Activated CD8-positive, alpha-beta memory T cell treated with anti-CD3 and anti-CD28 coated beads, Interleukin-2, amount 50 U/mL, for 24 hours (primary cell): Measurements from ENCODE around the gene INPP5J.

ENCODE experiments used
- DNase-seq: peaks from one replicate; pipeline ENCODE4 v3.0.0-alpha.2; 2020; ENCODE audit errors: extremely low read depth

The INPP5J gene

DNA sequence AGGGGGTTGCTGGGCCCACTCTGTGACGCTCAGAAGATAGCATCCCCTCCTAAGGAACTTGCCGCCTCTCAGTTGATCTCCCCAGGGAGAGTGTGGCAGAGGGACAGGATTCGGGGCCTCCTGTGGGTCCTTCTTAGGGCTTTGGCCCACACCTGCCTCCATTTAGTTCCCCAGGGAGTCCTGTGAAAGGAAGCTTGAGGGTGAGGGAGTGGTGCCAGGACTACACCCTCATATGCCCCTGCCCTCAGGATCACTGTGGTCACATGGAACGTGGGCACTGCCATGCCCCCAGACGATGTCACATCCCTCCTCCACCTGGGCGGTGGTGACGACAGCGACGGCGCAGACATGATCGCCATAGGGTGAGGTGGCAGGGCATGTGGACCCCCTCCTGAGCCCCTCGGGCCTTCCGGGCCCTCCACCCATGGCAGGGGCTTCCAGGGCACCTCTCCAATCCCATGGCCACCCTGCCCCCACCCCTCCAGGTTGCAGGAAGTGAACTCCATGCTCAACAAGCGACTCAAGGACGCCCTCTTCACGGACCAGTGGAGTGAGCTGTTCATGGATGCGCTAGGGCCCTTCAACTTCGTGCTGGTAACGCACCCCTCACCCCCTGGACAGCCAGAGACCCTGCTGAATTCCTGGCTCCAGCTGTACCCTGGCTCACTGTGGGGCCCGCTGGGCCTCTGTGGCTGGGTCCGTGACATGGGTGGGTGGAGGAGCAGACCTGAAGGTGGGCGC is 3.5 kb downstream of the INPP5J start:
- no peak for DNase-seq

DNA sequence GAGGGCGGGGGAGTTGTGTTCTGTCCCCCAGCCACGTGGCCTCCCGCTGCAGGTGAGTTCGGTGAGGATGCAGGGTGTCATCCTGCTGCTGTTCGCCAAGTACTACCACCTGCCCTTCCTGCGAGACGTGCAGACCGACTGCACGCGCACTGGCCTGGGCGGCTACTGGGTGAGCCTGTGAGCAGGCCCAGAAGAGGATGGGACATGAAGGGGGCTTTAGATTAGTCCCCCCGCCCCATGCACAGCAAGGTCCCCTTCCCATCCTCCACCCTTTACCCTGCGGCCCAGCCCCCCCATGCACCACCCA is 4.1 kb downstream of the INPP5J start:
- no peak for DNase-seq

DNA sequence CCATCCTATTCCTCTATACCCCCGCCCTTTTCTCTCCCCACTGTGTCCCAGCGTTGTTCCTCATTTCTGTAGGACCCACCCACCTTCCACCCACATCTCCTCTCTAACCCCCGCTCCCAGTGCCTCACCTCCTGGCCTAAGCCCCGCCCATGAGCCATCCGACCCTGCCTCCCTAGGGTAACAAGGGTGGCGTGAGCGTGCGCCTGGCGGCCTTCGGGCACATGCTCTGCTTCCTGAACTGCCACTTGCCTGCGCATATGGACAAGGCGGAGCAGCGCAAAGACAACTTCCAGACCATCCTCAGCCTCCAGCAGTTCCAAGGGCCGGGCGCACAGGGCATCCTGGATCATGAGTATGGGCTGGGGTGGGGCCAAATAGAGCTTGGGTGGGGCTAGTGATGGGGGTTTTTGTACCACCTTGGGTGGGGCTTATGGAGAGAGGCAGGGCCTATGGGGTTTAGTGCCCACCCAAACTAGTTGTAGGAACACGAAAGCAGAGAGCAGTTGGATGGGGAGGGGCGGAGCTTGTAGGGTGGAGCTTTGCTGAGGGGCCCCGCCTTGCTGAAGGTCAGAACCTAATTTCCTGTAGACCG is 4.5 kb downstream of the INPP5J start:
- DNase-seq, result no peak

DNA sequence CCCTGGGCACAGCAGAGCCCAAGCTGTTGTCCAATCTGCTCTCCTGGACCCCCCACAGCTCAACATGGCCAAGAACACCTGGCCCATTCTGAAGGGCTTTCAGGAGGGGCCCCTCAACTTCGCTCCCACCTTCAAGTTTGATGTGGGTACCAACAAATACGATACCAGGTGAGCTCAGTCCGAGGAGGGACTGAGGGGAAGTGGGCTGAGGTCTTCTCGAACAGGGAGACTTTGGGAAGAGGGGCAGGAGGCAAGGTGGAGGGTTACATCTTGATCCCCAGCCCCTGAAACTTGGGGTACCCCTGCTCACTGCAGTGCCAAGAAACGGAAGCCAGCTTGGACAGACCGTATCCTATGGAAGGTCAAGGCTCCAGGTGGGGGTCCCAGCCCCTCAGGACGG is 5.4 kb downstream of the INPP5J start:
- no peak for DNase-seq

DNA sequence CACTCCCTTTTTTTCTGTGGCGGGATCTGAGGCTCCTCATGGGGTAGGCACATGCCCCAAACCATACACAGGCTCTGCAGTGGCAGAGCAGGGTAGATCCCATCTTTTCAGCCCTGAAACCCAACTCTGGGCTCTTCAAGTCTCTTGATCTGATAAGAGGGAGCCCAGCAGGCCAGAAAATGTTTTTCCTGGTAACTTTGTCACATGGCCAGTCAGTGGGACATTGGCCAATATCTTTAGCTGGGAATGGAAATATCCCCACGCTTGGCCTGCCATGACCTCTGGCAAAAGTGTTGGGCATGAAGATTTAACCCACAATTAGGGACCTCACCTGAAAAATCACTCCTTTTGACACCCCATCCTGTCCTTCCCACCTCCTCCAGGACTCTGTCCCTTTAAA is 8.1 kb downstream of the INPP5J start:
- DNase-seq, result no peak

DNA sequence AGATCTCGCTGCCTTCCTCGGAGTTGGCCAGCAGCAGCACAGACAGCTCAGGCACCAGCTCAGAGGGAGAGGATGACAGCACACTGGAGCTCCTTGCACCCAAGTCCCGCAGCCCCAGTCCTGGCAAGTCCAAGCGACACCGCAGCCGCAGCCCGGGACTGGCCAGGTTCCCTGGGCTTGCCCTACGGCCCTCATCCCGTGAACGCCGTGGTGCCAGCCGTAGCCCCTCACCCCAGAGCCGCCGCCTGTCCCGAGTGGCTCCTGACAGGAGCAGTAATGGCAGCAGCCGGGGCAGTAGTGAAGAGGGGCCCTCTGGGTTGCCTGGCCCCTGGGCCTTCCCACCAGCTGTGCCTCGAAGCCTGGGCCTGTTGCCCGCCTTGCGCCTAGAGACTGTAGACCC is 11.1 kb downstream of the INPP5J start:
- DNase-seq, result no peak

DNA sequence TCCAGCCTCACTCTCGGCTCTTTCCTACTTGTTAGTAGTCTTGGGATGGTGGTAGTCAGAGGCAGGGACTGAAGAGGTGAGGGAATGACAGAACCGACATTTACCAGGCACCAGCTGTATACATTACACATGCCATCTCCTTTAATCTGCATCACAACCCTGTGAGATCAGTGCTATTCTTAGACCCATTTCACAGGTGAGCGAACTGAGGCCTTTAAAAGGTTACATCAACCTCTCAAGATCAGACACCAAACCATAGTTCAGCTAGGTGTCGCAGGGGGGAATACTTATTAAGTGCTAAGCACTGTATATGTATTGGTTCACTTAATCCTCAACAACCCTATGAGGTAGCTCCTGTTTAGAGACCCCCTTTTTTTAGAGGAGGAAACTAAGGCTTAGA is 11.9 kb downstream of the INPP5J start:
- no peak for DNase-seq

DNA sequence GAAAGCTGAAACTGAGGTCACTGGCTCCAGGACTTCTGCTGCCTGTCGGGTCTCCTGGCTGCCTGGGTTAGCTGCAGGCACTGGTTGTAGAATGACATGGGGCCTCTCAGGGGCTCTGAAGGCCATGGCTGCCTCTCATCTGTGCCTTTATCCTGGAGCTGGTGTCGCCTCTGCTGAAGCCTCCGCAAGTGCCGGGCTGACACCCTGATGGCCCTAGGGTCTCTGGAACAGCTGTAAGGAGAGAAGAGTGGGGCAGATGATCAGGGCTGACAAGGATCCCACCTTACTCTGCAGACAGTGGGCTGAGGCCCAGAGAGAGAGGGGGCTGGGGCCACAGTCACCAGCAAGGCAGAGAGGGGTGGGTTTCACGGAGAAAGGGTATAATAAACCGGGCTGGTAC is 12.9 kb downstream of the INPP5J start:
- no peak for DNase-seq

DNA sequence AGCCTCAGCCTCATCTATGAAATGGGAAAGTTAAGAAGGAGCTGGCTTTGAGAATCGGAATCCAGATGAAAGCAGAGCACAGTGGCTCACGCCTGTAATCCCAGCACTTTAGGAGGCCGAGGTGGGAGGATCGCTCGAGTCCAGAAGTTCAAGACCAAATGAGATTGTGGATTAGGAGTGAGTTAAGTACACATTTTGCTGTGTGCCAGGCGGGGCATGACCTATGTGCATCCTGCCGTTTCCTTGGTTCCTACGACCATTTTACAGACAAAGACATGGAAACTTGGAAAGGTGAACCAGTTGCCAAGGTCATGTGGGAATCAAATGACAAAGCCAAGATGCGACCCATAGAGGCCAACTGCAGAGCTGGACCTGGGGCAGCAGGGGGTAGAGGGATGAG is 13.4 kb downstream of the INPP5J start:
- DNase-seq, result no peak

DNA sequence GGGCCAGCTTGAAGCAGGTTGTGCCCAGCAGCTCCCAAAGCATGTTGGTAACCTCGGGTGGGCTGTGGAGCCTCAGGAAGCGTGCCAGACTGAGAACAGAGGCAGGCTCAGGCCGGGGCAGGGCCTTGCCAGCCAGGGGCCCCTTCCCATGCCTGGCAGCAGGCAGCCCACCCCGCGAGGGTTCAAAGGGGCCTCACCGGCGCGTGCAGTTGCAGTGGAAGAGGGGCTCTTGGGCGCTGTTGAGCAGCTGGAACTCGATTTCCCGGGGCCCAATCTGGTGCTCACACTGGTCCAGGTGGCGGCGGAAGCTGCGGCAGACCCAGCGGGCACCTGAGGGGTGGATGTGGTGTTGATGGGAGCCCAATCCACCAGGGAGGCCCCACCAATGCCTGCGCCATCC is 13.9 kb downstream of the INPP5J start:
- DNase-seq, result no peak

DNA sequence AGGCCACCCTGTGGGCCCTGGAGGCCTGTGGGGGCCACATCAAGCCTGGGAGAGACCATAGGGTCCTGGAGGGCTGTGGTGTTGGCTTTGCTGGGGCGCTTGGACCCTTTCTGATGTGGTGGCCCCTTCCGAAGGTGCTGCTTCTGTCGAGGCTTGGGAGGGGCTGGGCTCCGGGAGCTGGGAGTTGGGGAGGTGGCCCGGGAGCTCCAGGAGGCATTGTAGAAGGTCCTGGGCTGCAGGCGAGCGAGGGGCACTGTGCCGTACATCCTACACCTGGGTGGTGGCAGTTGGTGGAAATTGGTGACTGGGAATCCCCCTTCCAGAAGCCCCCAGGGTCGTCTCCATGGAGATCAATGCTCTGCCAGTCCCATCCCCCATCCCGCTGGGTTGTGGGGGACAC is 15.0 kb downstream of the INPP5J start:
- DNase-seq, result no peak

DNA sequence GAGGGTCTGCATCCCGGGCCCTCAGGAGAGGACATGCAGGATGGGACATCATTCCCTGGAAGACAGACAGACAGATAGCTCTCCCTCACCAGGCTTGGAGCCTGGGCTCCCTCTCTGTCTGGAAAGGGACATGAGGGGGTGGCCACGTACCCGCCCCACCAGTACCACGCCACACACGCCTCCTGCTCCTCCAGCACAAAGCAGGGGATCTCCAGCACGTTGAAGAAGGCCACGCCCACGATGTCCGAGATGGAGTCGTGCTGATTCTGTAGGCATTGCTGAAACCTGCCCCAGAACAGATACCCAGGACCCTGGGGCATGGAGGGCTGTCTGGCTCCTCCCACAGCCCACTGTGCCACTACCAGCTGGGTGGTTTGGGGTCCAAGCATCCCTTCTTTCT is 15.4 kb downstream of the INPP5J start:
- no peak for DNase-seq

DNA sequence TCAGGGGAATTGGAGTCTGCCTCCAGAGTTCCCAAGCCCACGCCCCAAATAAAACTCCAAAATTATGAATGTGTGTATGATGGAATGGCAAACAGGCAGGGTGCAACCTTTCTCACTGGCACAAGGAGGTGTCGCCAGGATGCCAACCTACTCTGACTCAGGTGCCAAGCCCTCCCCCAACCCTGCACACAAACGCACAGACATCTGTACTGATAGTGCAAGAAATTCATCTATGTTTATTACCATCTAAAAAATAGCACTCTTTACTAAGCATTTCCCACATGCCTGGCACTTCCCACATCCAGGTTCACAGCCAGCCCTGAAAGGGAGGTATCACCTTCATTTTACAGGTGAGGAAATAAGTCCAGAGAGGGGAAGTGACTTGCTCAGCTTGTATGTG is 16.3 kb downstream of the INPP5J start:
- DNase-seq, result no peak

DNA sequence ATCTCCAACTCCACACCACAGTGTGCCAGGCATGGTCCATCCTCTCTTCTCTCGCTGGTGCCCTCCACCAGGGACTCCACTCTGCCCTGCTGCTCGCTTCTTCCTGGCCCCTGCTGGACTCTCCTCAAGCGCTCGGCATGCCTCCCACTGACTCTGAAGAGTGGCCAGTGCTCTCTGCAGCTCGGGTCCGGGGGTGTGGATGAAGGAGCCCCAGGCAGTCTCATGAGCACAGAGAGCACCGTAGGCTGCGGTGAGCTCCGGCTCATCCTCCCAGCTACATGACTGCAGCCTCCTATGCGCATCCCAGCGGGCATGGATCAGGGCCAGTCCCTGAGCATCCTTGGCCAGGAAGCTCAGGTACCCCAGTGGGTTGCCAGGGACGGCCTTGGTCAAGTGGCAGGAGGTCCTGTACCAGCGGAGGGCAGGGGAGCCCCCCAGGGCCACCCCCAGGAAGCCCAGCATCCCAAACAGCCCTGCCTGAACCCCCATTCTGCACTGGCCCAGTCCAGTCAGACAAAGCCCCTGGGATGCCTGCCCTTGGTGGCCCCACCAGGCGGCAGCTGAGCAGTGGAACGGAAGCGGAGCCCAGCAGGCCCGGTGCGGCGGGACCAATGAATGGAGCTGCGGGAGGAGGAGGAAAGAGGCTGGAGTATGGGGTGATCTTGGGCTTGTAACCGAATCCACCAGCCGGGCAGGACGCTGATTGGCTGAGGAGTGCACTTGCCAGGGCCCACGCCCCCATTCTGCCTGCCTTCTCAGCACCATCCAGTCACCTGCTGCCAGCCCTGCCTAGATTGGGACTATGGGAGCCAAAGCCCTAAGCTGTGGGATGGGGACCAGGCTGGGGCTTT is 17.3 kb downstream of the INPP5J start, which contains the start of gene PLA2G3:
Gene PLA2G3 (minus strand): TSS at position 643 of the 851 bp plus-strand sequence. CDS start 154 bp downstream, at position 489.
- DNase-seq, result no peak

DNA sequence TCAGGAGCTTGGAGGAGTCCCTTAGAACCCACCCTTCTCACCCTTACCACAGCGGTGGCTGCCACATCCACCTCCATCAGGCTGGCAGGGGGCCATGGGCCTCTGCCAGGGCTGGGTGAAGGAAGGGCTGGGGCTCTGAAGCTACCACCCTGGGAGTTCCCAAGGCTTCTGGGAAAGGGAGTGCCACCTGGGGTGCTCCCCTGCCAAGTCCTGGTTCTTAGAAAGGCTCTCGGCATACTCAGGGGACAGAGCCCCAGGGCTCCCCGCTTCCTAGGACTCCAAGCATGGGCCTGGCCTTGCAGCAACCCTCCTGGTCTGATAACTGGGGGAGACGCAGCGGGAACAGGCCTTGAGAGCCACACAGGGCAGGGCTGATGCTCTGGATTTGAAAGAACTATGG is 18.0 kb downstream of the INPP5J start:
- no peak for DNase-seq

DNA sequence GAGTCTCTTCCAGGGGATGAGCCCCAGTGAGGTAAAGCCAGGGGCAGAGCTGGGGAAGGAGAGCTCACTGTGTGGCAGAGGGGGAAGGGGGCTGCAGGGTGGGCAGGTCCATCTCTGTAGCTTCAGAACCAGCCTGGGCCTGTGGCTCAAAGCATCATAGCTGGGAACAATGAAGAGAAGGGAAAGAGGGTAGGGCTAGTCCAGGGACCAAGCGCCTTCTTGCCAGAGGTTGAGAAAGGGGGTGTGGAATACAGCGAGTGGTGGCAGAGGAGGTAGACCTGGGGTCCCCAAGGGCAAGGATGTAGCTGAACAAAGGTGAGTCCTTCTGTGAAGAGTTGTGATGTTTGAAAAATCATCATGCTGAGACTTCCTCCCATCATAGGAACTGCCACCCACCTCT is 18.8 kb downstream of the INPP5J start:
- DNase-seq, result no peak

DNA sequence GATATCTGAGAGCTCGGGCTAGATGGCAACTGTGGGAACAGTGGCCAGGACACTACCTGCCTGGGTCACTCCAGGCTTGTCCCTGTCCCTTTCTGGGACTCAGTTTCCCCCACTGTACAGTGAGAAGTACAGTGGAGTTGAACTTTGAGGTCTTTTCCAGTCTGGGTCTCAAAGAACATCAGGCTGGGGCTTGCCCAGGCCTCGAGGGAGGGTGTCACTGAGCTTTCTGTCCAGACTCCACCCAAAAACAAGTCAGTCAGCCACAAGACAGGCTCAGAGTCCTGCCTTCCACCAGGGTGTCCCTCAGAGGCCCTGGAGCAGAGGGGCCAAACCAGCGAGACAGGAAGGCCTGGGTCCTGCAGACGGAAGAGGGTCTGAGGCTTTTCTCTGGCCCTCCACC is 19.5 kb downstream of the INPP5J start:
- no peak for DNase-seq

DNA sequence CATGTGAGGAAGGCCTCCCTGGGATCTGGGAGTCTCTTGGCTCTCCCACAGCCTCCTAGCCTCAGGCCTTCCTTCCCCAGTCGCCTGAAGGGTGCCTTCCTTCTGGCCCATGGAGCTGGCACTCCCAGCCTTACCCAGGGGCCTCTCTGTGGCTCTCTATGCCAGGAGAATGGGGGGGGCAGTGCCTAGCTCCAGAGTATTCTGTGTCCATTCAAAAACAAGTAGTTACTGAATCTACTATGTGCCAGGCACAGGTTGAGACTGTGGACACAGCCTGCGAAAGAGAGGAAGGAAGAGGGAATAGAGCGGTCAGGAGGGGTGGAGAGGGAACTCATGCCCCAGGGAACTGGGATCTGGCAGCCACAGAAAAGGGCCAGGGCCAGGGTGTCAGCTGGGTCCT is 20.3 kb downstream of the INPP5J start:
- DNase-seq, result no peak

DNA sequence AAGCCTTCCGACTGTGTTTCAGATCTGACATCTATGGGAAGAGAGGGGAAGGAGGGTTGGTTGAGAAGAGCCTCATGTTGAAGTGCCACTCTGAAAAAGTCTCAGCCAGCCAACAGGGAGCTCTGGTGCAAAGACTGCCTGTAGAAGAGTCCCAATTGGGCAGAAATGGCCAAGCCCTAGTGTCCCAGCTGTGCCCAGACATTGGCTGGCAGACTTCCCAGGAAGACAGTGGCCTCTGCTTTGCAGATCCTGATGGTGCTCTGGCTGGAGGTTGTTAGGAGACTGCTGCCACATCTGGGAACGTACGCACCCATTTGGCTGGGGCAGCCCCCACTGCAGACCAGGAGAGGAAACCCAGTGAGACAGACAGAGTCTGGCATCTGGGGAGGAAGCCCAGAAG is 20.8 kb downstream of the INPP5J start:
- DNase-seq, result no peak

DNA sequence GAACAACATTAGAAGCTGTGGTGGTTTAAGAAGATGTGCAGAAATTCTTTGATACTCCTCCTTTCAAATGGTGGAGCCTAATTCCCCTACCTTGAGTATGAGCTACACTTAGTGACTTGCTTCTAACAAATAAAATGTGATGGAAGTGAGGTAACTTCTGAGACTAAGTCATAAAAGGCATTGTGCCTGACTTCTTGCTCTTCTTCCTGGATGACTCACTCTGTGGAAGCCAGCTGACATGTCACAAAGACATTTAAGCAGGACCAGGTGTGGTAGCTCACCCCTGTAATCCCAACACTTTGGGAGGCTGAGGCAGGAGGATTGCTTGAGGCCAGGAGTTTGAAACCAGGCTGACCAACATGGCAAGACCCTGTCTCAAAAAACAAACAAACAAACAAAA is 21.5 kb downstream of the INPP5J start:
- DNase-seq, result no peak

DNA sequence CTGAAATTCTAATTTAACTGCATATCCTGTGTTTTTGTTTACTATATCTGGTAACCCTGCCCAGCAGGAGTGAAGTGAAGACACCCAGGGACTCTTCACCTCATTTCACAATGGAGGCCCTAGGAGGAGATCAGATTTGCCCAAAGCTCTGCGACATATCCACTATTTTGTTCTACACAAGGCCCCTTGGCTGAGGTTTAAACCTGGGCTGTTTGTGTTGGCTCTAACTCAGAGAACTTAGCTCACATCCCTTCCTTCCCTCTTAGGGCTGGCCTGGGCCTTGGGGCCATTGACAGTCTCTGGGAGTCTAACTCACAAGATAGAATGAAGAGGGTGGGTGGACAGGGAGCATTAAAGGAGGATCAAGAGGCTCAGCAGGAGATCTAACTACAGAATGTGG is 25.7 kb downstream of the INPP5J start:
- DNase-seq, result no peak

DNA sequence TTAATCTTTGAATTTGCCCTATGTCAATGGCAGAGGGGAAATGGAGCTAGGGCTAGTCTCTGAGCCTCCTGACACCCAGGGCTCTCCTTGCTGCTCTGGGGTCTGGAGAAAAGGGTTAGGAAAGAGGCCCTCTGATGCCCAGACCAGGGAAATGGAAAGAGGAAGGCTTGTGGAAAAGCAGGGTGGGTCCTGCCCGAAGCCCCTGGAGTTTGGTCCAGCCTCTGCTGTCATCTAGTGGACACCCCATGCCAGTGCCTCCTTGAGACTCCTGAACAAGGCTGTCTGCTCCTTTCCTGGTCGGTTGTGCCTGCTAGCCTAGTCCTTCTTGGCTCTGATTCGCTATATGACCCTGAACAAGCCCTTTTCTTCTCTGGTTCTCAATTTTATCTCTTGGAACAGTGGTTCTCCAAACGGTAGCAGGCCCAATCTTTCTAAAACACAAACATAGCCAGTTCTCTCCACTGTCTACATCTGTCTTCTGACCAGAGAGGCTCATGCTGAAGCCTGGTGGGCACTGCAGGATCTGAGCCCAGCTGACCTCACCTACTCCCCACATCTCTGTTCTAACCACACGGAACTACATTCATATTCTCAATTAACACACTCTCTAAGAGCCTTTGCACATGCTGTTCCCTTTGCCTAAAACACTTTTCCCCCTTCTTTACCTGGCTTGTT is 26.3 kb downstream of the INPP5J start:
- no peak for DNase-seq

DNA sequence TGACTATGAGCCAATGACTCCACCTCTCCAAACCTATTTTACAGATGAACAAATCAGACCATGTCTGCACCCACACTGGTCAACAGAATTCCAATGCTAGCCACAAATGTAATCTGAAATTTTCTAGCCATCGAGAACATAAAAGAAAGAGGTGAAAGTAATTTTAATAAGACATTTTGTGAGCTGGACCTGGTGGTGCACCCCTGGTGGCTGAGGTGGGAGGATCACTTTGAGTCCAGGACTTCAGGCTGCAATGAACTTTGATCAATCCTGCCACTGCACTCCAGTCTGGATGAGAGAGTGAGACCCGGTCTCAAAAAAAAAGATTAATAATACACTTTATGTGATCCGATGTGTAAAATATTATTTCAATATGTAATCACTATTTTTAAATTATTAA is 27.8 kb downstream of the INPP5J start:
- DNase-seq, result no peak
